GM23338 (cell line): ENCODE data around the gene TMED8. TPM values are rescaled to one million over a fixed set of nuclear protein-coding genes. Genes with fewer than 3 reads are reported as not detected.

Experiments used
- ATAC-seq: fragments of 200-7000 bp; cut with Tn5 transposase; 3 replicates; pipeline ENCODE4 v1.9.1; 2020
- DNase-seq: peaks from one replicate; pipeline ENCODE4 v3.0.0-alpha.2; 2015; ENCODE audit warnings: low spot score
- H2AFZ ChIP-seq: fragments of 200-600 bp; sonication (generic); 2 replicates; pipeline ENCODE4 v1.8.0; 2016; ENCODE audit warnings: antibody characterized with exemption, mild to moderate bottlenecking, moderate library complexity
- H3F3A ChIP-seq: fragments of 200-600 bp; sonication (generic); replicated peaks from 2 replicates; pipeline ENCODE4 v1.8.0; 2017; ENCODE audit warnings: antibody characterized with exemption, mixed run types, low read depth
- H3K27ac ChIP-seq: fragments of 200-600 bp; sonication (generic); 2 replicates; pipeline ENCODE4 v1.6.1; 2016; ENCODE audit warnings: low read depth
- H3K27me3 ChIP-seq: fragments of 200-600 bp; sonication (generic); 2 replicates; pipeline ENCODE4 v1.8.0; 2016; ENCODE audit warnings: mild to moderate bottlenecking, mixed run types, moderate library complexity; ENCODE audit not compliant: insufficient read depth
- H3K36me3 ChIP-seq: fragments of 200-600 bp; sonication (generic); 2 replicates; pipeline ENCODE4 v1.8.0; 2016; ENCODE audit warnings: mild to moderate bottlenecking; ENCODE audit not compliant: insufficient read depth
- H3K4me1 ChIP-seq: fragments of 200-600 bp; sonication (generic); 2 replicates; pipeline ENCODE4 v1.8.0; 2016; ENCODE audit warnings: mild to moderate bottlenecking, moderate library complexity; ENCODE audit not compliant: insufficient read depth
- H3K4me2 ChIP-seq: fragments of 200-600 bp; sonication (generic); 2 replicates; pipeline ENCODE4 v1.7.1; 2017; ENCODE audit warnings: mixed run types
- H3K4me3 ChIP-seq: fragments of 200-600 bp; sonication (generic); 2 replicates; pipeline ENCODE4 v1.6.1; 2016; ENCODE audit warnings: mixed run types
- H3K79me2 ChIP-seq: fragments of 200-600 bp; sonication (generic); replicated peaks from 2 replicates; pipeline ENCODE4 v1.8.0; 2017; ENCODE audit warnings: mild to moderate bottlenecking; ENCODE audit not compliant: insufficient read depth
- H3K9me2 ChIP-seq: fragments of 200-600 bp; sonication (generic); 2 replicates; pipeline ENCODE4 v1.8.0; 2017; ENCODE audit not compliant: insufficient read depth
- H4K20me1 ChIP-seq: fragments of 200-600 bp; sonication (generic); replicated peaks from 2 replicates; pipeline ENCODE4 v1.8.0; 2017; ENCODE audit warnings: mild to moderate bottlenecking; ENCODE audit not compliant: insufficient read depth
- H3K27ac Mint-ChIP-seq: 2 replicates; pipeline ENCODE4 v1.8.0; 2020; ENCODE audit warnings: inconsistent platforms, mild to moderate bottlenecking, moderate library complexity, mixed read lengths
- H3K27me3 Mint-ChIP-seq: 3 replicates; pipeline ENCODE4 v1.8.0; 2022; ENCODE audit warnings: low read depth, mild to moderate bottlenecking, moderate library complexity, mixed read lengths, inconsistent platforms; ENCODE audit not compliant: insufficient read depth, poor library complexity
- H3K36me3 Mint-ChIP-seq: 3 replicates; pipeline ENCODE4 v1.8.0; 2021; ENCODE audit warnings: low read depth, mild to moderate bottlenecking, inconsistent platforms, moderate library complexity, mixed read lengths
- H3K4me1 Mint-ChIP-seq: 3 replicates; pipeline ENCODE4 v1.8.0; 2020; ENCODE audit warnings: mild to moderate bottlenecking, inconsistent platforms, mixed read lengths
- H3K4me3 Mint-ChIP-seq: 3 replicates; pipeline ENCODE4 v1.8.0; 2021; ENCODE audit warnings: moderate library complexity, mild to moderate bottlenecking, inconsistent platforms, mixed read lengths
- H3K9me3 Mint-ChIP-seq: 3 replicates; pipeline ENCODE4 v1.8.0; 2020; ENCODE audit warnings: moderate library complexity, mild to moderate bottlenecking, inconsistent platforms, mixed read lengths
- EZH2 ChIP-seq: fragments of 200-600 bp; sonication (generic); IDR thresholded peaks from one replicate; pipeline ENCODE4 v1.8.0; 2017; ENCODE audit warnings: antibody characterized with exemption, mild to moderate bottlenecking, low read depth; ENCODE audit not compliant: unreplicated experiment
- EZH2phosphoT487 ChIP-seq: fragments of 200-600 bp; sonication (generic); IDR thresholded peaks from one replicate; pipeline ENCODE4 v1.8.1; 2018; ENCODE audit warnings: antibody characterized with exemption; ENCODE audit not compliant: unreplicated experiment
- JUNB ChIP-seq: IDR thresholded peaks from one replicate; pipeline ENCODE4 v1.6.1; 2016; ENCODE audit warnings: antibody characterized with exemption; ENCODE audit not compliant: unreplicated experiment
- NANOG ChIP-seq: IDR thresholded peaks from 2 replicates; pipeline ENCODE4 v1.6.1; 2016; ENCODE audit warnings: antibody characterized with exemption, borderline replicate concordance
- REST ChIP-seq: IDR thresholded peaks from one replicate; pipeline ENCODE4 v1.6.1; 2018; ENCODE audit warnings: antibody characterized with exemption; ENCODE audit not compliant: unreplicated experiment
- STAT1 ChIP-seq: IDR thresholded peaks from one replicate; pipeline ENCODE4 v1.6.1; 2016; ENCODE audit warnings: antibody characterized with exemption; ENCODE audit not compliant: unreplicated experiment
- ZNF114 ChIP-seq: fragments of 250-450 bp; sonication (Bioruptor Pico); IDR thresholded peaks from 2 replicates; pipeline ENCODE4 v1.5.0; 2020; ENCODE audit warnings: mild to moderate bottlenecking, moderate library complexity
- ZNF331 ChIP-seq: fragments of 250-450 bp; sonication (Bioruptor Pico); IDR thresholded peaks from 2 replicates; pipeline ENCODE4 v1.5.0; 2020; ENCODE audit warnings: low read depth, mild to moderate bottlenecking, moderate library complexity
- polyA plus RNA-seq: library from polyadenylated mRNA; unstranded; fragments of >200 nt; fragmentation: Nextera tagmentation; extraction: Ambion mirVana; gene quantifications from 2 replicates; pipeline ENCODE4 v1.2.1, GENCODE V29; 2016
- total RNA-seq: library from RNA; depleted of rRNA; stranded (reverse); fragments of >200 nt; shearing (Covaris generic); gene quantifications from 2 replicates; pipeline ENCODE4 v1.2.3, GENCODE V29; 2014
- TF ChIP-seq, protein P1 (sequence below): fragments of 250-450 bp; sonication (Bioruptor Pico); IDR thresholded peaks from 2 replicates; pipeline ENCODE4 v1.5.0; 2020; ENCODE audit warnings: mild to moderate bottlenecking, moderate library complexity

The TMED8 gene
- total and polyA plus RNA-seq, 2 experiments from 2014 or later: 4.3 to 13.8 TPM

DNA sequence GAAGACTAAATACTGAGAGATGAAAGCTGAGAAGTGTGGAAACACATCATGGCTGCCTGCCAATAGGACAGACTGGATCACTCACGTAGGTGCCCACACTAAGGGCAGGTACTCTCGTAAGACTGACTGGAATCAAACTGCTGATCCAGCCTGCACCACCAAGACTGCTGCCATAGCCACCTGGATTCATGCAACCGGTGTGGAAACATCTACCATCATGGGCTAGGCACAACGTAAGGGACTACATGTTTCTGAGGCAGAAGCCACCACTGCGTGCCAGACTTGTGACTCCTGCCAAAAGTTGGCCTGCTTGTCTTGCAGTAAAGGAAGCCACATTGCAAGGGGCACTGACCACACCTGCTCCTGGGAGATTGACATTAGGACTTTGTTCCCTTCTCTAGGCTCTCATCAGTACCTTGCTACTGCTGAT, 60.0 kb downstream of the TMED8 start:
- Mint-ChIP-seq H3K36me3 (no peaks in the 10 kb centered on the region; the same call in 1 of the 3 replicates), H3K4me3 (no peak overlapping the region), H3K4me1 (peaks cover 53% of the 10 kb centered on the region), H3K27me3 (peaks cover 13% of the 10 kb centered on the region), H3K9me3 (no peaks in the 10 kb centered on the region), H3K27ac (no peak overlapping the region)
- Histone ChIP-seq H2AFZ (no peak overlapping the region), H3K4me1 (peaks cover 40% of the 10 kb centered on the region), H3K4me3 (no peak overlapping the region), H3K27me3 (no peaks in the 10 kb centered on the region), H3K9me2 (no peaks in the 10 kb centered on the region), H4K20me1 (no peaks in the 10 kb centered on the region), H3K79me2 (peaks cover 54% of the 10 kb centered on the region), H3K27ac (0 out of 2 replicates have a peak overlapping the region, but pooled peaks have one; percentile 11), H3K36me3 (no peaks in the 10 kb centered on the region), H3F3A (0 out of 2 replicates have a peak, but pooled peaks cover 4% of the 10 kb centered on the region), H3K4me2 (no peak overlapping the region)
- no peak for DNase-seq
- ATAC-seq: no peak
- TF ChIP-seq STAT1 (no peak), ZNF331 (CRISPR knock-in tag) (no peak), EZH2 (no peak), REST (no peak), EZH2phosphoT487 (no peak), ZNF114 (CRISPR knock-in tag) (no peak)

DNA sequence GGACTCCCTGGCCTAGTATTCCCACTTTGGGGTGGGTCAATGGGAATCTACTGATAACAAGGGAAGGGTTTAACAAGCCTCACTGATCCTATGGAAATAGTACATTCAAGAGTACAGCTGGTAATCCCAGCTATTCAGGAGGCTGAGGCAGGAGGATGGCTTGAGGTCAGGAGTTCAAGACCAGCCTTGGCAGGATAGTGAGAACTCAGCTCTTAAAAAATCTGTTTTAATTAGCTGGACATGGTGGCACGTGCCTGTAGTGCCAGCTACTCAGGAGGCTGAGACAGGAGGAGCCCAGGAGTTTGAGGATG, 60.7 kb downstream of the TMED8 start:
- no peak overlapping the region for H3K4me3 ChIP-seq
- no peaks in the 10 kb centered on the region for H3K9me2 ChIP-seq
- H3K79me2 ChIP-seq: peaks cover 57% of the 10 kb centered on the region
- peaks cover 51% of the 10 kb centered on the region for H3K4me1 Mint-ChIP-seq
- H2AFZ ChIP-seq: no peak overlapping the region
- H3K9me3 Mint-ChIP-seq: no peaks in the 10 kb centered on the region
- no peaks in the 10 kb centered on the region for H4K20me1 ChIP-seq
- no peaks in the 10 kb centered on the region for H3K36me3 ChIP-seq
- H3K27me3 Mint-ChIP-seq: peaks cover 10% of the 10 kb centered on the region
- no peak overlapping the region for H3K27ac Mint-ChIP-seq
- H3F3A ChIP-seq: 0 out of 2 replicates have a peak, but pooled peaks cover 4% of the 10 kb centered on the region
- no peak overlapping the region for H3K4me3 Mint-ChIP-seq
- H3K27ac ChIP-seq: no peak overlapping the region
- DNase-seq (no peak), ATAC-seq (no peak)
- H3K27me3 ChIP-seq: no peaks in the 10 kb centered on the region
- H3K4me1 ChIP-seq: peaks cover 39% of the 10 kb centered on the region
- no peak overlapping the region for H3K4me2 ChIP-seq
- no peaks in the 10 kb centered on the region; the same call in 1 of the 3 replicates for H3K36me3 Mint-ChIP-seq
- TF ChIP-seq ZNF331 (CRISPR knock-in tag) (no peak), NANOG (no peak), JUNB (no peak), REST (no peak)
- TF ChIP-seq, protein P1, sequence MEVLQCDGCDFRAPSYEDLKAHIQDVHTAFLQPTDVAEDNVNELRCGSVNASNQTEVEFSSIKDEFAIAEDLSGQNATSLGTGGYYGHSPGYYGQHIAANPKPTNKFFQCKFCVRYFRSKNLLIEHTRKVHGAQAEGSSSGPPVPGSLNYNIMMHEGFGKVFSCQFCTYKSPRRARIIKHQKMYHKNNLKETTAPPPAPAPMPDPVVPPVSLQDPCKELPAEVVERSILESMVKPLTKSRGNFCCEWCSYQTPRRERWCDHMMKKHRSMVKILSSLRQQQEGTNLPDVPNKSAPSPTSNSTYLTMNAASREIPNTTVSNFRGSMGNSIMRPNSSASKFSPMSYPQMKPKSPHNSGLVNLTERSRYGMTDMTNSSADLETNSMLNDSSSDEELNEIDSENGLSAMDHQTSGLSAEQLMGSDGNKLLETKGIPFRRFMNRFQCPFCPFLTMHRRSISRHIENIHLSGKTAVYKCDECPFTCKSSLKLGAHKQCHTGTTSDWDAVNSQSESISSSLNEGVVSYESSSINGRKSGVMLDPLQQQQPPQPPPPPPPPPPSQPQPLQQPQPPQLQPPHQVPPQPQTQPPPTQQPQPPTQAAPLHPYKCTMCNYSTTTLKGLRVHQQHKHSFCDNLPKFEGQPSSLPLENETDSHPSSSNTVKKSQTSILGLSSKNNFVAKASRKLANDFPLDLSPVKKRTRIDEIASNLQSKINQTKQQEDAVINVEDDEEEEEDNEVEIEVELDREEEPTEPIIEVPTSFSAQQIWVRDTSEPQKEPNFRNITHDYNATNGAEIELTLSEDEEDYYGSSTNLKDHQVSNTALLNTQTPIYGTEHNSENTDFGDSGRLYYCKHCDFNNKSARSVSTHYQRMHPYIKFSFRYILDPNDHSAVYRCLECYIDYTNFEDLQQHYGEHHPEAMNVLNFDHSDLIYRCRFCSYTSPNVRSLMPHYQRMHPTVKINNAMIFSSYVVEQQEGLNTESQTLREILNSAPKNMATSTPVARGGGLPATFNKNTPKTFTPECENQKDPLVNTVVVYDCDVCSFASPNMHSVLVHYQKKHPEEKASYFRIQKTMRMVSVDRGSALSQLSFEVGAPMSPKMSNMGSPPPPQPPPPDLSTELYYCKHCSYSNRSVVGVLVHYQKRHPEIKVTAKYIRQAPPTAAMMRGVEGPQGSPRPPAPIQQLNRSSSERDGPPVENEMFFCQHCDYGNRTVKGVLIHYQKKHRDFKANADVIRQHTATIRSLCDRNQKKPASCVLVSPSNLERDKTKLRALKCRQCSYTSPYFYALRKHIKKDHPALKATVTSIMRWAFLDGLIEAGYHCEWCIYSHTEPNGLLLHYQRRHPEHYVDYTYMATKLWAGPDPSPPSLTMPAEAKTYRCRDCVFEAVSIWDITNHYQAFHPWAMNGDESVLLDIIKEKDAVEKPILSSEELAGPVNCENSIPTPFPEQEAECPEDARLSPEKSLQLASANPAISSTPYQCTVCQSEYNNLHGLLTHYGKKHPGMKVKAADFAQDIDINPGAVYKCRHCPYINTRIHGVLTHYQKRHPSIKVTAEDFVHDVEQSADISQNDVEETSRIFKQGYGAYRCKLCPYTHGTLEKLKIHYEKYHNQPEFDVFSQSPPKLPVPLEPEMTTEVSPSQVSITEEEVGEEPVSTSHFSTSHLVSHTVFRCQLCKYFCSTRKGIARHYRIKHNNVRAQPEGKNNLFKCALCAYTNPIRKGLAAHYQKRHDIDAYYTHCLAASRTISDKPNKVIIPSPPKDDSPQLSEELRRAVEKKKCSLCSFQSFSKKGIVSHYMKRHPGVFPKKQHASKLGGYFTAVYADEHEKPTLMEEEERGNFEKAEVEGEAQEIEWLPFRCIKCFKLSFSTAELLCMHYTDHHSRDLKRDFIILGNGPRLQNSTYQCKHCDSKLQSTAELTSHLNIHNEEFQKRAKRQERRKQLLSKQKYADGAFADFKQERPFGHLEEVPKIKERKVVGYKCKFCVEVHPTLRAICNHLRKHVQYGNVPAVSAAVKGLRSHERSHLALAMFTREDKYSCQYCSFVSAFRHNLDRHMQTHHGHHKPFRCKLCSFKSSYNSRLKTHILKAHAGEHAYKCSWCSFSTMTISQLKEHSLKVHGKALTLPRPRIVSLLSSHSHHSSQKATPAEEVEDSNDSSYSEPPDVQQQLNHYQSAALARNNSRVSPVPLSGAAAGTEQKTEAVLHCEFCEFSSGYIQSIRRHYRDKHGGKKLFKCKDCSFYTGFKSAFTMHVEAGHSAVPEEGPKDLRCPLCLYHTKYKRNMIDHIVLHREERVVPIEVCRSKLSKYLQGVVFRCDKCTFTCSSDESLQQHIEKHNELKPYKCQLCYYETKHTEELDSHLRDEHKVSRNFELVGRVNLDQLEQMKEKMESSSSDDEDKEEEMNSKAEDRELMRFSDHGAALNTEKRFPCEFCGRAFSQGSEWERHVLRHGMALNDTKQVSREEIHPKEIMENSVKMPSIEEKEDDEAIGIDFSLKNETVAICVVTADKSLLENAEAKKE (CRISPR knock-in tag): no peak
